NK-92 (cell line): ENCODE data around the gene POLR3C.
A peak's percentile ranks its signal among the peaks of the same experiment; 100 is the strongest.
"Not testable (repeated sequence)": the region's sequence is repeated elsewhere in the genome, so short reads cannot be mapped to it uniquely, and the experiment has no call there.

ENCODE experiments used
- DNase-seq: peaks from one replicate; lab custom pipeline; 2025; ENCODE audit not compliant: unreplicated experiment; lab: John Stamatoyannopoulos, UW

POLR3C gene

DNA sequence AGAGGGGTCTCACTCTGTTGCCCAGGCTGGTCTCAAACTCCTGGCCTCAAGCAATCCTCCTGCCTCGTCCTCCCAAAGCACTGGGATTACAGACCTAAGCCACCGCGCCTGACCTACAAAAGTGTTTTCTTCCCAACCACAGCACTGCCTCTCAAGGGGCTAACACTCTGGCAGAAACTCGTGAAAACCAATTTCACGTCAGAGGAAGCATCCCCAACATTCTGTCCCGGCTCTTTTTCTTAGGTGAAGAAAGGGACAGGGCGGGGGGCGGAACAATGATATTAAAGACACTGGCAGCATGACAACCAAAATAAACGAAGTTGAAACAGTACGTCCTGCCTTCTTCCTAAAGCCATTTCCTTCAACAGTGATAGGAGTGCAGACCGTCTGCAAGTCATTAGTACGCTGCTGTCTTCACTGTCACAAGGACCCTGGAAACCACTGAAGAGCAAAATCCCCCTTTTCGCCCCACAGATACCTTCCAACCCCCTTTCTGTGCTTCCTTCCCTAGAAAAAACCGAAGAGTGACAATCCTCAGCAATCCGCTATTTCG is 1.1 kb upstream of the POLR3C start:
- DNase-seq: not testable (repeated sequence)

DNA sequence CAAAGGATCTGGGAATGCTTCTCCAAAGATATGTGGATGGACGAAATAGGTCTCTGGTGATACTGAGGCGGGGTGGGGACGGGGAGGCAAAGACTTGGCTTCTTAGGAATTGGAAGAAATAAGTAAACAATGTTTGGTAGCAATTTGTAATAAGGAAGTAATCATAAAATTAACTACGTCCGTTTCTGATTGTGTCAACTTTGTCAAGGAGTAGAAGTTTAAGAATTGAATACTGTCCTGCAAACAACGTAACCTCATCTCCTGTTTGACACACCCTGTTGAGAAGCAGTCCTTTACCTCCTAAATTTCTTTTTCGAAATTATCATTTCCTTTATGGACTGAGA is 471 bp downstream of the POLR3C start:
- no peak for DNase-seq

DNA sequence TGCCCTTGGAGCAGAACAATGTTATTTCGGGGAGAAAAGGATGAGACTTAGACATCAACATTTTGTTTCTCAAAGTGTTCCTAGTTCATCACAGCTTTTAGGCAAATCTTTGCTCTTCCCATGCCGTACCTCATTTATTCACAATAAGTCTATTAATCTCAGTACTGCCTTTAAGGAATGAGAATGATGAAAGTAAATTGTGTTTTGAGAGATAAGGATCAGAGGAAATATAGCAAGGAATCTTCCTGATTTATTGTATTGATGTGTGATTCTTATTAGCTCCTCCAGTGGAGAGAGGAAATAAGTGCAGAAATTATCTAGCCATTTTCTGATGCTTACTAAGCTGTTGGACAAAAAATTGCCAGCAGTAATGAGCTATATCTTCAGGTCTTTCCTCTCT is 2.0 kb downstream of the POLR3C start:
- no peak for DNase-seq

DNA sequence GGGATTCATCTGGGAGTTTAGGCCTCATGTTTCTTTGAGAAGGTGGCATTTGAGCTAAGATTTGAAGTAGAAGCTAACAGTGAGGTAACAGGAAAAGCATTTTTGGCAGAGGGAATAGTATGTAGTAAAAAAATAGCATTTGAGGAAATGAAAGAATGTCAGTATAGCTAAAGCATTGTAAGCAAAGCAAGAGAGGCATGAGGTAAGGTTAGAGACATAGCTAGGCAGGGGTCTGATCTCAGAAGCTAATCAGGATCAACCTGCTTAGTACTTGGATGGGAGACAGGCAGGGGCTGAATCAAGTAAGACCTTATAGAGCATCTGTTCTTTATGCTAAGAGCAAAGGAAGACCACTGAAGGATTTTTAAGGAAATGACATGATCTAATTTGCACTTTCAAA is 4.0 kb downstream of the POLR3C start:
- DNase-seq: no peak

DNA sequence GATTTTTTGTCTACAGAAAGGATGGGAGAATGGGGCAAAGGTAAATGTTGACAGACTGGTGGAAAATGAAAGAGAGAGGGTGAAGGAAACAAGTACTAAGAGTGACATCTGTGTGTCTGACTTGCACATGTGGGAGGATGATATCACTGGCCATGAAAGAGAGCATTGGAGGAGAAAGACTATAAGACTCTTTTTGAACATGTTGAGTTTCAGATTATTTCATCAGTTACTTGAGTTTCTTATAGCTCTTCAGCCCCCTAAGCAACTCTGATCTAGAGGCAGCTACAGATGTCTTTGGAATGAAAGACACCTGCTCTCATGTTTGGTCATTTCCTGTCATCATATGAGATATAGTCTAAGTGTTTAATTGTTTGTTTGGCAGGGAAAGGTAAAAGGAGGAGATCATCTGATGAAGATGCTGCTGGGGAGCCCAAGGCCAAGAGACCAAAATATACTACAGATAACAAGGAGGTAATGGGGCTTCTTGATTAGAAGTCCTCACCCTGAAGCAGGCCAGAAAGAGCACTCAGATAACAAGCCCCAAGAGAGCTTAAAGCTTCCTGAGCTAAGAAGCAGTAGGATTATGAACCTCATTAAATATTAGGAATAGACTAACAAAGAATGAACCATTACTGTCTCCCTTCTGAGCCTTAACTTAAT is 4.5 kb downstream of the POLR3C start:
- DNase-seq: no peak

DNA sequence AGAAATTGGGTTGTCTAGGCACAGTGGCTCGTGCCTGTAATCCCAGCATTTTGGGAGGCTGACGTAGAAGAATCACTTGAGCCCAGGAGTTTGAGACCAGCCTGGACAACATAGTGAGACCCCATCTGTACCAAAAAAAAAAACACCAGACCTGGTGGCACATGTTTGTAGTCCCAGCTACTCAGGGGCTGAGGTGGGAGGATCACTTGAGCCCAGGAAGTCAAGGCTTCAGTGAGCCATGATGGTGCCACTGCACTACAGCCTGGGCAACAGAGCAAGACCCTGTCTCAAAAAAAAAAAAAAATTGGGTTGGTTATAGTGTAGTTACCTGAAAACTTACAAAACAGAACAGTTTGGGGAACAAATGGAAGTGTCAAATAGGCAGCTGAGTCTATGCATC is 6.8 kb downstream of the POLR3C start:
- not testable (repeated sequence) for DNase-seq

DNA sequence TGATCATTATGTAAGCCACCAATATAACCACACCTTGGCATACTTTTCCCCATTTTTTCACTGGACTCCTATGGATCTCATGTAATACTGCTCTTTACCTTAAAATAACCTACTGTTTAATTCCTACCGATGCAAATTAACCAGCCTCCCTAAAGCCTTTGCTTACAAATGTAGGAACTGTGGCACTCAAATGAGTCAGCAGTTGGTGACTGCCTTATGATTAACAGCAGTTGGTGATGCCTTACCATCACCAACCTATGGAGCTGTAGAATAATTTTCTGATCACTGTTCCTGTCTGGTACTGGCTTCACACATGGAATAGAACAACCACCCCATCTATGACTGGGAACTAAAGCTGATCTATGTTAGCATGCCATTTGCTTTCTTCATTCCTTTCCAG is 13.7 kb downstream of the POLR3C start:
- DNase-seq: no peak

DNA sequence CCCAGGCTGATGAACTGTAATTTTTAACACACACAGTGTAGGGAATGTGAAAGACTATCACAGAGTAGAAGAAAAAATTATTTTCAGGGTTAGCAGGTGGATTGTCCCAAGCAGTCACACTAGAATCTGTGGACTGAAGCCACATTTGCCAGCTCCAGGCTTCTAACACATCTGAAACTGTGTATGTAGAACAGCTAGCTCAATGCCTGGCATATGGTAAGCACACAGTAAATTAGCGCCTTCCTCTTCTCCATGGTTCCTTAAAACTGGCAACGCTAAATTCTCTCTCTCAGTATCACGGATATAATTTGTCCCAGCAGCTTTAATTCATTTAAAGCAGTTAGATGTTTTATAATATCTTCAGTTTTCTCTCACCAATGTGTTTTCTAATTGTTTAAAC is 19.0 kb downstream of the POLR3C start:
- no peak for DNase-seq

DNA sequence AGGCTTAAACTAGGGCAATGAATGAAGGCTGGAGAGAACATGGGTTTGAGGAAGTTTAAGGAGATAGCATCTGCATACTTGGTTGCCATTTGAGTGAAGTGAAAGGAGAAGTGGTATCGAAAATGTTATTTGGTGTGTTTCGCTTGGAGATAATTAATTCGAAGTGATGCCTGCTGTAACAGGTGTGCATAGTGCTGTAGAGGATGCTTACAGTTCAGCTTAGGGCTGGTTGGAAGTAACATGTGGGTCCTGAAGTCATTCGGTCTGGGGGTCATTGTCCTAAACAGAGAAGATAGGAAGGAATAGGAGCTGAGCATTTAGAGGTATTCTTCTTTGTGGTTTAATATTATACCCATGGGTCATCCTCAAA is 21.1 kb downstream of the POLR3C start:
- DNase-seq: no peak

DNA sequence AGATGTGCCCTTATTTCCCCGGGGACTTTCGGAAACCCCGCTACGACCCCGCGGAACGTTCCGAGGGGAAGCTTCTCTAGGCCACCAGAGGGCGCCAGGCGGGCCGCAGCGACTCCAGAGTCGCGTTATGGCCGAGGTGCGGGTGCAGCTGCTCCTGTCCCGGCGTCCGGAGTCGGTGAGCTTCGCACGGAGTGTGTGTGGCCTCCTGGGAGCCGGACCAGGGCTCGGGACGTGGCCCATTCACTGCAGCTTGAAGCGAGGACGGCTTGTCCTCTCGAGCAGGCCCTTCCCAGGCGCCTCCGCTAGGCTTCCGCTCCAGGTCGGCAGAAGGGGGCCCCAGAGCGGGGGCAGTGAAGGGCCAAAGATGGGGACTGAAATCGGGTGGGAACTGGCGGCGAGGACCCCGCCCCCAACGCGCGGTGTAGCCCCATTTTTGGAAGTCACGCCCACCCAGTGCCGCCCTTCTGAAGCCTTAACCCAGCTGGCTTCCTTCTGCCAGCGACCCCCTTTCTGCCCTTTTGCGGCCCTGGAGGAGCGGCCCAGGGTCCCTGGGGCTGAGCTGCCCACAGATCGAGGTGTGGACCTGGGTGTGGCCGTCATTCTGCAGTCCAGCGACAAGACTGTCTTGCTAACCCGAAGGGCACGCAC is 21.6 kb downstream of the POLR3C start, which contains the start of gene NUDT17:
NUDT17 (plus strand) TSS at position 117 of the 648 bp plus-strand sequence; CDS start at position 128, 11 bp downstream.
- no peak for DNase-seq

DNA sequence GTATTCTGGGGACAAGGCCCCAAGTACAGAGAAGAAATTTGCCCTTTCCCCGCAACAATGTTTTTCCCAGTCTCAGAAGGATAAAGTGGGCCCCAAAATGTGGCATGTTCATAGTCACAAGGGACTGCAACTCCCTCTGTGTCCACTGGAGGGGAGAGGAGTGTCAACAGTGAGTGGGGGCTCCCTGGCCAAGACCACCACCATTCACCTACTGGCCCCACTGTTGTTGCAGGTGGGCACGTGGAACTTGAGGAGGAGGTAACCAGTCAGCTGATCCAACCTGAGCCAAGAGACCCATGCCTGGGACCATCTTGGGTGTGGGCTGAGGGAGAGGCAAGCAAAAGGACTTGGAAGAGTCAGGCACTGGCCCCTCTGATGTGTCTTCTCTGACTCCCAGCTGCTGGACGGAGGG is 22.2 kb downstream of the POLR3C start:
- DNase-seq: no peak

DNA sequence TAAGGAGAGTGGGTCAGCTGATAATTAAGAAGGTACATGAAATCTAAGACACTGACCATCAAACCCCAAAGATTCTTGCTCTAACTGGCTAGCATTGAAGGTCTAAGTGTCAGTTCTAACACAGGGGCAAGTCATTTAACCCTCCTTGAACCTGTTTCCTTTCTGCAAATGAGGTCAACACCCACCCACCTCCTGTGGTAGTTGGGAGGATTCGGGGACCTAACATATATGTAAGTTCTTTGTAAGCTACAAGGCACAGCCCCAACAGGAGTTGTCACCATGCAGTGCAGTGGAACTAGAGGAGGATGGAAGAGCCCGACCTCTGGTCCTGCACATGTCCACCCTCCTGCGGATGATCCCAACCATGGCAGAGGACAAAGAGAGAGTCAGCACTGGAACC is 23.8 kb downstream of the POLR3C start:
- no peak for DNase-seq

DNA sequence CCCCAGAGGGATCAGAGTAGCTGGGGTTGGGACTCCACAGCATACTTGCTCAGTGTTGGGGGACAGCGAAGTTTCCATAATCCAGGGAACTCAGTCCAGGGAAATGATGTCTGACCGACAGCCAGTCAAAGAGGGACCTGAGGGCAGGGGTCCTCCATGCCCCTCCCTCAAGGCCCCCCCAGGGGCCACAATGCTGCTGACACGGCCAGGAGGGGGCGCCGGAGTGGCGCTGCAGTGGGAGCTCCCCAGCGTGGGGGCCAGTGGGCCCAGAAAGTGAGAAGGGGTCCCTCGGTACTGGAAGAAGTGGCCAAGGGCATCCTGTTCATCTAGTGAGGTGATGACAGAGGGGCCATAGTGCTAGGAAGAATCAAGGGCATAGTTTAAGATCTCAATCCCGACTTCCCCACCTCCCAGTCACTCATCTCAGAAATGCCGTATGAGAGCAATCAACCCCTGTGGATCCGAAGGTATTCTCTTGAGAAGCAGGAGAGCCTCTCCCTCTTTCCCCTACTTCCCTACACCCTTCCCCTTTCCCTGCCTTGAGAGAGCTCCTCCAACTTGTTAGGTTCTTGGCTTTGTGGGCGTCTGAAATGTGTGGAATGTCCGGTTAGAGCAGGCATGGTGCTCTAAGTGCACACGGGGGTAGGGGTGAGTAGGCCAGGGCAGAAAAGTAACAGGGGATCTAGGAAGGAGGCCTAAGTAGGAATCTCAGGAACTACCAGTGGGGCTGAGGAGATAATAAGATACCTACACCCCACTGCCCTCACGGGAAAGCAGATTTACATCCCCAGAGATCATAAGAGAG is 25.6 kb downstream of the POLR3C start:
- no peak for DNase-seq

DNA sequence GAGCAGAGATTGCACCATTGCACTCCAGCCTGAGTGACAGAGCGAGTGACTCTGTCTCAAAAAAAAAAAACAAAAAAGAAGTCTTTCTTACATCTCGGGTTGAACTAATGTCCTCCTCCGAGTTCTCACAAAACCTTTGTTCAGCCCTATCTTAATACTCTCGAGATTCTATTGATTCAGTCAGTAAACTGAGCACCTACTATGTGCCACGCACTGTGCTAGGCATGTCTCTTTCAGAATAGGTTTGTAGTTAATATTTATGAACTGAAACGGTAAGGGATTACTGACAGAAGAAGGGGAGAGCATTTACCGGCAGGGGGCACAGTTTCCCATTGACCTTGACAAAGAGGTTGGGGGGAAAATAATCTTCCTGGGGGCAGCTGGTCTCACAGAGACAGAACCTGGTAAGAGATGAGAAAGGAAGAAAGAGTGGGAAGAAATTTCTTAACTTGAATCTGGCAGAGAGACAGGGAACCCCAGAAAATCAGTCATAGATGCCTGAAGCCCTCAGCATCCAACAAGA is 31.5 kb downstream of the POLR3C start:
- no peak for DNase-seq

DNA sequence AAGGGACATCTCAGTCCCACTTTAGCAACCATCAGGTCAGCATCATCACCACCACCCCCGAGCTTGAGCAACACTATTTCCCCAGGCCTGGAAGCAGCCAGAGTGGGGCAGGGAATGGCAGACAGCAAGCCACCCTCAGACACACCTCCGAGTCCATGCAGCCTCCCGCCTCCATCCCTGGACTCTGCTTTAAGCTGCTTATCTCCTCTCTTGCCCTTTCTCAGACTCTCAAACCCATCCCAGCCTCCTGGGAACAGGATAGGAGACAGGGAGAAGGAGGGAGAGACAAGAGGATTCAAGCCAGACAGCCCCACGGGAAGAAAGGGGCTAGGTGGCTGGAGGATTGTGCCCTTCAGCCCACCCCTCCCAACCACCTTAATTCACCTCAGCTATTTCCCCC is 33.2 kb downstream of the POLR3C start:
- no peak for DNase-seq

DNA sequence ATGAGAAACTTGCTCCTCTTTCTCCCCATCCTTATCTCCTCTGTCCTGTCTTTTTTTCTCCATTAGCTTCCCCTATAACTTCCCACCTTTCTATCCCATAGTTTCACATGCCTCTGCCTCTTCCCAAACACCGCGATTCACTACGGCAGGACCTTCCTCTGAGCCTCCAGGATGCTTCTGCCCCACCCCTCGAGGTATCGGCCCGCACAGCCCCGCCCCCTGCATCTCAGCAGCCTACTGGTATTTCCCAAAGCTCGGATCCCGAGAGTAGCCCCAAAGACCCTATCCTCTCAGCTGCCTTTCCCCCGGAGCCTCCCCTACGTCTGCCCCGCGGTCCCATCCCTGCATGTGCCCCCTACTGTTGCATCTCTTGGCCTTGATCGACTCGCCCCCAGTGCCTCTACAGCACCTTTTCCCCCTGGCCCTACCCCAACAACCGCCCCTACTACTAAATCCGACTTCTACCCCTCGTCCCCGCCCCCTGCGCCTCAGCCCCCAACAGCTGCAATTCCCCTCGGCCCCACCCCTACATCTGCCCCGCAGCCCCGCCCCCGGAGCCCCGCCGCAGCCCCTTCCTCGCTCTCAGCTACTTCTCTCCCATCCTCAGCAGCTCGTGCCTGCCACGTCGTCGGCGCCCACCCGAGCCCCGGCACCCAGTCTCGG is 34.4 kb downstream of the POLR3C start:
- no peak for DNase-seq

DNA sequence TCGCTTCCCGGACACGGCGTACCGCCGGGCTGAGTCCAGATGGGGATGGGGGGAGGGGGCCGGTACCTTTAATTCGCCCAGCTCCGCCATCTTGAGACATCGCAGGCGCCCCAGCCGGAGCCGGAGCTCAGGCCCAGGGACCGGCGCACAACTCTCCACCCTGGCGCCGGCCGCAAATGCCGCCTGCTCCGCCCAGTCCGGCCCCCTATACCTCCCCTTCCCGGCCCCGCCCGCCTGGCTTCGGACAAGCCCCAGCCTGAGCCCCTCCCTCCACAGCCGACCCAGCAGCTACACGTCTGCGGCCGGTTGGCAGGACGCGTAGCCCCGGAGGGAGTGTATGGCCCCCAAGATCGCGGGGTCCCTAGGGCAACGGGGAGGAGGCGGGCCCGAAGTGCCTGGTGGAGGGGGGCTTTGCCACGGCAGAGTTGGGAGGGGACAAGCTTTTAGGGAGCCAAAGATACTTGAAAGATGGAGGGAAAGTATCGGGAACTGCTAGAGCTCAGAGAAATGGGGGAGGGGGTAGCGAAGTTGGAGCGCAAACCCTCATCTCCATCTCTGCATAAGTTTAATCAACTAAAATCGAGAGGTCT is 35.0 kb downstream of the POLR3C start, which contains the start of gene PIAS3:
PIAS3 (minus strand) TSS at position 181 of the 590 bp plus-strand sequence; CDS start at position 90, 91 bp downstream.
- peak; percentile 34 for DNase-seq

DNA sequence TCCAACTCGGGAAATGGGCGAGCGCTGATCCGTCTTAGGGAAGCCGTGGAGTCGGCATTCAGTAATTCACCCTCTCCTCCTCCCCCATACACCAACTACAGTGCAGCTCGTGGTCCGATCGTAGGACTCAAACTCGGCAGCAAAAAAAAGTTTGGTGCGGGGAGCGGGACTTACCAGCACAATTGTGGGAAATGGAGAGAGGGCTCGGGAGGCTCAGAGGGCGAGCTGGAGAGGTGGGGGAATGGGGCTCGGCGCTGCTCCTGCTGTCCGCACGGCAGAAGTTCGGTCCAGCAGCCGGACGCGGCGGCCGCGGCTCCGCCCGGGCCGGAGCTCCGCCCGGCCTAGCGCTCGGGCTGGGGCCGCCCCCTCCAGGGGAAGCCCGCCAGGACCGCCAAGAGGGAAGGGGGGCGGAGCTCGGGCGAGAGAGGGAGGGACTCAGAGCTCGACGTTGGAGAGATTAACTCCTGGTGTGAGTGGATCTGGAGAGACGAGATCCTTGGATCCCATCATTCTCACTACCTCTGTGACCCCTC is 35.6 kb downstream of the POLR3C start:
- no peak for DNase-seq

DNA sequence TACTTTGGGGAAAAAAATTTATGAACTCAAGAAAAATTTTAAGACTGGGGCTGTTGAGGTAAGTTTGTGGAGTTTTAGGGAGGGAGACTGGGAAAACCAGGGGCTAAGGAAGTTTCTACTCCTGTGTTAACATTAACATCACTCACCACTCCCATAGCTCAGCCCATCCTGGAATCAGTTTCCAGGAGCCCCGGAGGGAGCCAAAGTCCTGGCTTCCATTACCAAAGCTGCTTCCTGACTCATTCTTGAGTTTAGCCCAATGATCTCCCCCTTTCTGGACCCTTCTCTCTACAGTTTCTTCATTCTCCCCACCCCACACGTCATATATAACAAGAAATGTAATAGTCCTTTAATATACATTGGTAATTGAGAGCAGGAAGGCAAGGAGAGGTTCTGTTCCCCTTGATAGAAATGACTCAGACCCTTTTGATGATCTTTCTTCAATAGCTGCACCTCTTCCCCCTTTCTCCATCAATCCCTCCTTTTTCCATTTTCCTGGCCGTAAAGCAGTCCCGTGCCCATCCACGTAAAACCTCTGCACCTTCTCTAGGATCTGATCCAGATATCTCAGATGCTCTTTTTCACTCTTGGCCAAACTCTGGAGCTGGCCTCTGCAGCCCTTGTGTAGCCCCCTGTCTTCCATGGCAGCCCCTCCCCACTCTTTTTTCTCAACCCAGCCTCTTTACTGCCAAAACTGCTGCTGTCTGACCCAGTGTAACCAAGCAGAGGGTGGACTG is 39.5 kb downstream of the POLR3C start:
- DNase-seq: no peak

DNA sequence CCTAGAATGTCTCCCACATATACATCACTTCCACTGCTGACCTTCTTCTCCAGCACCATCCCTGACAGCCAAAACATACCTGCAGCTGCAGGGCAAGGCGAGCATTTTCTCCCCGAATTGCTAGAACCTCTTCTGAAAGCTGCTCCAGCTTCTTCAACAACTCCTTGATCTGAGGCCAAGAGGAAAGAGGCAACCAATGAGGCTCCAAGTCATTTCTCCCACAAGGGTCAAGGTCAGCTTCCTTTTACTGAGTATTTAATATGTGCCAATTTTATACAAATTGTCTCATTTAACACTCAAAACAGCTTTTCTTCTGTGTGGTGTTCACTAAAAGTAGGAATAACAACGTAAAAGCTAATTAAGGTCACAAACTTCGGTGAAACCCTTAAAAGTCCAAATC is 44.2 kb downstream of the POLR3C start:
- no peak for DNase-seq
